Measurements from ENCODE around the gene GREB1. TPM values are rescaled to one million over a fixed set of nuclear protein-coding genes. Genes with fewer than 3 reads are reported as not detected.
A peak's percentile ranks its signal among the peaks of the same experiment; 100 is the strongest.

Gene GREB1
- total RNA-seq, 1 experiment from 2014 or later = 6.2 TPM

- Histone ChIP-seq H4K20me1 (ENCODE audit: insufficient read depth) (no peaks in the 10 kb centered on the region), H3K9me2 (ENCODE audit: insufficient read depth) (no peaks in the 10 kb centered on the region), H3K9ac (ENCODE audit: low read length) (no peak overlapping the region), H3K27me3 (ENCODE audit: insufficient read depth, low read length) (no peaks in the 10 kb centered on the region), H3K4me2 (ENCODE audit: low read length) (no peak overlapping the region), H3K9me3 (ENCODE audit: control insufficient read depth in 1 of 2, insufficient read depth in 1 of 2, low read depth in 1 of 2, low read length in 2 of 2) (no peaks in the 10 kb centered on the region), H3K79me2 (ENCODE audit: insufficient read depth, low read length) (no peaks in the 10 kb centered on the region), H3K36me3 (ENCODE audit: control insufficient read depth in 1 of 2, insufficient read depth in 2 of 2, low read length in 2 of 2) (no peaks in the 10 kb centered on the region), H3K27ac (ENCODE audit: low read depth, low read length) (no peak overlapping the region), H3K4me3 (replicated peaks in 1 of 2; ENCODE audit: low read depth in 1 of 2, low read length in 2 of 2) (no peak overlapping the region), H2AFZ (ENCODE audit: low read depth, low read length, poor library complexity, severe bottlenecking) (no peak overlapping the region), H3K4me1 (ENCODE audit: control insufficient read depth in 1 of 2, insufficient read depth in 2 of 2, low read length in 2 of 2) (peaks cover 13 to 21% of the 10 kb centered on the region in 2 experiments; a peak in 3 of 4 replicates)
- no peak for DNase-seq (ENCODE audit: low read depth, low spot score)
- no TSS peak for BruUV-seq (replicated peaks)
- ChIA-PET POLR2A (interaction anchor here (0.6 kb wide), 1 partner anchor 12 kb away, joined by 4 read pairs; no protein-coding TSS in a partner anchor), CTCF (no interaction called here), RAD21 (ENCODE audit: low non-redundant PET in 1 of 2, low total read pairs in 2 of 2, uncharacterized antibody in 2 of 2, unreplicated experiment in 2 of 2) (no interaction called here)
- no peak for TF ChIP-seq TCF7L2 (IDR thresholded peaks at IDR 0.05; ENCODE audit: borderline replicate concordance, extremely low read depth, insufficient read depth, insufficient read length)
- TF ChIP-seq ELF1 (IDR thresholded peaks at IDR 0.05; ENCODE audit: borderline replicate concordance, low read depth) = no peak
- no peak for TF ChIP-seq ZNF274 (IDR thresholded peaks at IDR 0.05; ENCODE audit: low read depth, low read length)
- no peak for TF ChIP-seq POLR2AphosphoS5 (IDR thresholded peaks at IDR 0.05; ENCODE audit: low read depth, low read length)
- TF ChIP-seq FOSL1 (IDR thresholded peaks at IDR 0.05; ENCODE audit: low read depth) = no peak
- TF ChIP-seq SP1 (IDR thresholded peaks at IDR 0.05; ENCODE audit: low read depth) = no peak
- no peak for TF ChIP-seq CBX3 (IDR thresholded peaks at IDR 0.05; ENCODE audit: low read depth)
- TF ChIP-seq JUND (IDR thresholded peaks at IDR 0.05) = no peak
- no peak for TF ChIP-seq POLR2A (IDR thresholded peaks at IDR 0.05; ENCODE audit: borderline replicate concordance, extremely low read depth, insufficient read depth, insufficient read length)
- TF ChIP-seq ATF3 (IDR thresholded peaks at IDR 0.05) = no peak
- intact Hi-C loops (cut with micrococcal nuclease) = no loop called here
- ATAC-seq = no peak
These were observed 33.0 kb upstream of the GREB1 start for GRCh38 chr2:11500702-11501303.

- H3K36me3 ChIP-seq (ENCODE audit: control insufficient read depth in 1 of 2, insufficient read depth in 2 of 2, low read length in 2 of 2) = no peaks in the 10 kb centered on the region
- ATAC-seq (no peak), DNase-seq (ENCODE audit: low read depth, low spot score) (peak; percentile 13)
- intact Hi-C loops (cut with micrococcal nuclease) = no loop called here
- no peak overlapping the region for H3K4me2 ChIP-seq (ENCODE audit: low read length)
- H3K9me2 ChIP-seq (ENCODE audit: insufficient read depth) = no peaks in the 10 kb centered on the region
- CTCF ChIA-PET = no interaction called here
- no peak overlapping the region for H3K4me3 ChIP-seq (replicated peaks in 1 of 2; ENCODE audit: low read depth in 1 of 2, low read length in 2 of 2)
- H3K79me2 ChIP-seq (ENCODE audit: insufficient read depth, low read length) = no peaks in the 10 kb centered on the region
- H3K9ac ChIP-seq (ENCODE audit: low read length) = no peak overlapping the region
- H3K27ac ChIP-seq (ENCODE audit: low read depth, low read length) = no peak overlapping the region
- no peak overlapping the region for H2AFZ ChIP-seq (ENCODE audit: low read depth, low read length, poor library complexity, severe bottlenecking)
- H4K20me1 ChIP-seq (ENCODE audit: insufficient read depth) = no peaks in the 10 kb centered on the region
- no peaks in the 10 kb centered on the region for H3K27me3 ChIP-seq (ENCODE audit: insufficient read depth, low read length)
- POLR2A ChIA-PET = no interaction called here
- no TSS peak for BruUV-seq (replicated peaks)
- RAD21 ChIA-PET (ENCODE audit: low non-redundant PET in 1 of 2, low total read pairs in 2 of 2, uncharacterized antibody in 2 of 2, unreplicated experiment in 2 of 2) = no interaction called here
- no peaks in the 10 kb centered on the region for H3K9me3 ChIP-seq (ENCODE audit: control insufficient read depth in 1 of 2, insufficient read depth in 1 of 2, low read depth in 1 of 2, low read length in 2 of 2)
- H3K4me1 ChIP-seq (ENCODE audit: control insufficient read depth in 1 of 2, insufficient read depth in 2 of 2, low read length in 2 of 2) = peaks cover 17 to 30% of the 10 kb centered on the region in 2 experiments; a peak in 3 of 4 replicates
- no peak for TF ChIP-seq CBX3 (IDR thresholded peaks at IDR 0.05; ENCODE audit: low read depth)
- no peak for TF ChIP-seq POLR2A (IDR thresholded peaks at IDR 0.05; ENCODE audit: borderline replicate concordance, extremely low read depth, insufficient read depth, insufficient read length)
- TF ChIP-seq ATF3 (IDR thresholded peaks at IDR 0.05) = no peak
- no peak for TF ChIP-seq CTCF (IDR thresholded peaks at IDR 0.05 in 2 of 3, conservative IDR thresholded peaks at IDR 0.05 in 1 of 3; ENCODE audit: borderline replicate concordance in 1 of 3, insufficient read depth in 1 of 3, low read depth in 2 of 3, low read length in 2 of 3)
- no peak for TF ChIP-seq ELF1 (IDR thresholded peaks at IDR 0.05; ENCODE audit: borderline replicate concordance, low read depth)
- no peak for TF ChIP-seq POLR2AphosphoS5 (IDR thresholded peaks at IDR 0.05; ENCODE audit: low read depth, low read length)
- no peak for TF ChIP-seq JUND (IDR thresholded peaks at IDR 0.05)
- no peak for TF ChIP-seq EGR1 (IDR thresholded peaks at IDR 0.05; ENCODE audit: low read depth)
- TF ChIP-seq SIN3A (IDR thresholded peaks at IDR 0.05; ENCODE audit: low read depth) = no peak
- TF ChIP-seq TCF7L2 (IDR thresholded peaks at IDR 0.05; ENCODE audit: borderline replicate concordance, extremely low read depth, insufficient read depth, insufficient read length) = no peak
- 0 out of 2 replicates have a peak, but pooled peaks have one; percentile 7 for TF ChIP-seq CEBPB (IDR thresholded peaks at IDR 0.05; ENCODE audit: low read depth)
- TF ChIP-seq RAD21 (IDR thresholded peaks at IDR 0.05; ENCODE audit: low read depth) = no peak
- TF ChIP-seq EZH2phosphoT487 (IDR thresholded peaks at IDR 0.05; ENCODE audit: borderline replicate concordance) = no peak
- TF ChIP-seq EZH2 (IDR thresholded peaks at IDR 0.05) = no peak
- no peak for TF ChIP-seq SP1 (IDR thresholded peaks at IDR 0.05; ENCODE audit: low read depth)
- TF ChIP-seq FOSL1 (IDR thresholded peaks at IDR 0.05; ENCODE audit: low read depth) = 0 out of 2 replicates have a peak, but pooled peaks have one; percentile 10
These were observed 31.0 kb upstream of the GREB1 start for GRCh38 chr2:11502740-11503292.
